Adipose tissue (tissue), 3 donors: ENCODE data around the gene SNAP29. TPM values are rescaled to one million over a fixed set of nuclear protein-coding genes. Genes with fewer than 3 reads are reported as not detected.
"Not testable (repeated sequence)": the region's sequence is repeated elsewhere in the genome, so short reads cannot be mapped to it uniquely, and the experiment has no call there.

Experiments
- H3K27ac ChIP-seq: one replicate; pipeline ENCODE4 v1.5.1; 2013; ENCODE audit warnings: low read depth, low read length
- WGBS, 3 donors: extraction: QIAGEN DNeasy Blood & Tissue Kit; methylation state at CpG; one replicate each; pipeline ENCODE4 v1.1.7; 2013; 5-methylcytosine and 5-hydroxymethylcytosine counted together
- polyA plus RNA-seq, 3 donors: library from polyadenylated mRNA; stranded (reverse); fragments of 200-250 nt; gene quantifications; one replicate each; pipeline ENCODE4 v1.2.3, GENCODE V29; 2013
- donor health status: healthy with polysubstance abuse.
- donor health status: Bipolar disorder and iron deficiency.
- donor health status: healthy.

The SNAP29 gene
- polyA plus RNA-seq = 10 to 100 TPM in 2 of 3 donors, 1 to 10 TPM in 1; 9.5 to 18.4 (median 13.4) TPM

DNA sequence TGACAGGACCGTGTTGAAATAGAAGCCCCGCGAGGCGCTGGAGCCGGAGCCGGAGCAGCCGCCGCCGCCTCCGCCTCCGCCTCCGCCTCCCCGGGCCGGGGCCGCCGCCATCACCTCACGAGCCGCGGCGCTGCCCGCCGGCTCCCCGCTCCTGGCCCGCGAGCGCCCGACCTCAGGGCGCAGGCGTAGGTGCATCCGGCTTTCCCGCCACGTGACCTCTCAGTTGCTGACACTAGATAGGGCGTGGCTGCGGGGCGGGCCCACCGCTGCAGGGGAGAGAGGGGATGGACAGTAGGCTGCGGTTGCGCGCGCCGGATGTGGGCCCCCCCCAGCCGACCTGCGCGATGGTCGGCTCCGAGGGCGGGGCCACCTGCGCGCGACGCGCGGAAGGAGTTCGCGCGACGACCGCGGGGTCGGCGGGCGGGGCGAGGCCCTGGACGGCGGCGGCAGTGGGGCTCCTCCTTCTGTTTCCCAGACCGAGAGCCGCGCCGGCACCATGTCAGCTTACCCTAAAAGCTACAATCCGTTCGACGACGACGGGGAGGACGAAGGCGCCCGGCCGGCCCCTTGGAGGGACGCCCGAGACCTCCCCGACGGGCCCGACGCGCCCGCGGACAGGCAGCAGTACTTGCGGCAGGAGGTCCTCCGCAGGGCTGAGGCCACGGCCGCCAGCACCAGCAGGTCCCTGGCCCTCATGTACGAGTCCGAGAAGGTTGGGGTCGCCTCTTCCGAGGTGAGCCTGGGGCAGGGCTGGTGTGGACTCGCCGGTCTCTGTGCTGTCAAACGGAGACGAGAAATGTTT lies at the start of gene SNAP29, which contains the start of gene PI4KA:
SNAP29 (plus strand) TSS at position 393 of the 802 bp plus-strand sequence; CDS start at position 497, 104 bp downstream.
PI4KA (minus strand) TSS at position 197 of the 802 bp plus-strand sequence; CDS start at position 111, 86 bp downstream.
- H3K27ac ChIP-seq = no peak within 1 kb of the TSS
- 0% methylated on average over 88 to 100 of the region's 100 CpGs for WGBS, 3 donors

DNA sequence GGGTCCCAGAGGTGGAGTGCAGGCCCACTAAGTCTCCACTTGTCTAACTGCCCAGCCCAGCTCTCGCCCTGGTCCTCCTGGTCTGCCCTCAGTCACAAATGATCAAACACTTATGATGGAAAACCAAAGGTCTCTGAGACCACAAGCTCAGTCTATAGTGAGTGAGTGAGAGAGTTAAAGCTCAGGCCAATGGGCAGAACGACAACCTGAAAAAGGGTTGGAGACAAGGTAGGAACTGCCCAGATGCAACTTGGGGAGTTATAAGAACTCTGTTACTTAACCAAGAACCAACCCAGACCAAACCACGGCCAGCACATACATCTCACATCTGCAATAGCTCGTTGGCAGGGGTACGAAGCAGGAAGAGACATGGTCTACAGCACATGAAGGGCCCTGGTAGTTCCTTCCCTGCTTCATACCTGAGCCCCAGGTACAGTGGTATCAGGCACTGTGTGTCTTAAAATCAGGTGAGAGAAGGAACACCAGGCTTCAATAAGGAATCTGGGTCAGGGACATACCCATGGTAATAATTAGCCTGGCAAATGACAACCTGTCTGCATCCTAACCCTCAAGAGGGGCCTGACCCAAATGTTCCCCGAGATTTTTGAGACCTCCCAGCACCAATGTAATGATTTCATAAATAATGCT lies 49.1 kb upstream of the SNAP29 start:
- no peak overlapping the region for H3K27ac ChIP-seq
- WGBS, 3 donors = 87 to 92% (median 88%) methylated on average over 6 of the region's 6 CpGs

DNA sequence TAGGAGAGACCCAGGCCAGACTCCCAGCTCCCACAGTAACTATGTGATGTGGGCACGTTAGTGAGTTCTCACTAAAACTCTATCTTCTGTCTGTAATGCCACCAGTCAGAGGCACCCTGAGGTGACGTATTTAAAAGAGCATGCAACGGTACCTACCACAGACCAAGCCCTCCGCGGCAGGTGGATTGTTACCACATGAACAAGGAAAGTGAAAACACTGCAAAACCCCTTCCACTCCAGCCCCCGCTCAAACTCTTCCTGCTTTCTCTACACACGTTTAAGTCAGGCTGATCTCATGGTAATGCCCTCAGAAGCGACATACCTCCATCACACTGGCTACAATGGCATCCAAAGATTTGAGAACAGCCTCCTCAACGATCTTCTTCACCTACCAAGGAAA lies 48.2 kb upstream of the SNAP29 start:
- H3K27ac ChIP-seq = no peak overlapping the region
- 88 to 90% (median 88%) methylated on average over 9 of the region's 9 CpGs for WGBS, 3 donors

DNA sequence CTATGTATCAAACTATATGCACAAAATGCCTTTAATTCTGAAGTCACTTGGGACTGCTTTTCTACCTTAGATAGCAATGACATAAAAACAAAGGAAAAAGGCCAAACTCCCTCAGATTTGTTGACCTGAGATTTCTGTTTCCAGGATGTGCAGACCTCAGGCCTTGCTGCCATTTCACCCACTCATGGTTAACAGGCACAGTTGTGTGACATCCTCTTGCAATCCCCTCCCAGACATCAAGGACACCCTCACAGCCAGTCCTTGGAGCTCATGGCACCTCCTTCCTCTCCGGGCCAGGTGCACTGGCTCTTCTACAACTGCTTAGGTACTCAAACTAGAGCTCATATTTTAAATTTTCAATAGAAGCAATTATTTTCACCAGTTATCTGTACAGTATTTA lies 47.6 kb upstream of the SNAP29 start:
- WGBS, 3 donors = 72 to 100% (median 96%) methylated on average over 1 of the region's 1 CpG
- no peak overlapping the region for H3K27ac ChIP-seq

DNA sequence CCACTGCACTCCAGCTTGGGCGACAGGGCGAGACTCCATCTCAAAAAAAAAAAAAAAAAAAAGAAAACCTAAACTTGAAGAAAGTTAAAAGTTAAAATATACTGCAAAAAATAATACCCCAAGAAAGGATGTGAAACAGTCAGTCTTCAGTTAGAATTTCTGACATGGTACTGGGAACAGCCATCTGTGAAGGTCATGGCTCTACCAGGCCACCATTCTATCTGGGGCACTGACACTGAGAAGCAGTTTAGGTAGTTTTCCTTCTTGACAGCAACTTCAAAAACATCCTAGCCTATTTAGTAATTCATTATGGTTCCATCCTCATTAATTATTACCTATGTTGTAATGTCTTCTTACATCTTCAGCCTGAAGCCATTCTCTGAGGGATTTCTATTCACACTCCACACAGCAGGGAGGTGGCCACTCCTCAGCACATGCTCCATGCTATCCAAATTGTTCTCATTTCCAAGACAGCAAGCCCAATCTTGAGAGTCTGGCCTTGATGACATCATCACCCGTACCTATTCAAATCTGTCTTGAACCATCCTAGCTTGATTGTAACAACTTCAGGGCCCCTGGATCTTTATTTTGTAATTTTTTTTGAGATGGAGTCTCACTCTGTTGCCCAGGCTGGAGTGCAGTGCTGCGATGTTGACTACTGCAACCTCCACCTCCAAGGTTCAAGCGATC lies 46.7 kb upstream of the SNAP29 start:
- no peak overlapping the region for H3K27ac ChIP-seq
- 98 to 99% (median 98%) methylated on average over 3 to 5 of the region's 5 CpGs for whole genome bisulfite sequencing, 3 donors

DNA sequence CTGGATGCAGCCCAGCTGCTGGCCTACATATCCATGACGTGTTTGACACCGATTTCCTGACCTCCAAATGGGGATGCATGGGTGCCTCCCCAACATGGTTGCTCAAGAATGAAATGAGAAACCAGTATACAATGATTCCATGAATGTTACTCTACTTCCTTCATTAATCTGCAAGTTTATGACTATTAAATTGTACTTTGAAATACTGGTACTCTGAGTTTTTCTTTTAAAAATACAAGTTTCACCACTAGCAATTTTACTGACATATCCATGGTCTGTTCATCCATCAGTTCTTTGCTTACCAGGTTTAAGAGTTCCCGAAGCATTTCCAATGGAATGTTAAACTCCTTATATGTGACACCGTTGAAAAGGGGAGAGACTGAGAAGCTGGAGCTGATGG lies 45.8 kb upstream of the SNAP29 start:
- 96 to 97% (median 96%) methylated on average over 4 of the region's 4 CpGs for WGBS, 3 donors
- no peak overlapping the region for H3K27ac ChIP-seq

DNA sequence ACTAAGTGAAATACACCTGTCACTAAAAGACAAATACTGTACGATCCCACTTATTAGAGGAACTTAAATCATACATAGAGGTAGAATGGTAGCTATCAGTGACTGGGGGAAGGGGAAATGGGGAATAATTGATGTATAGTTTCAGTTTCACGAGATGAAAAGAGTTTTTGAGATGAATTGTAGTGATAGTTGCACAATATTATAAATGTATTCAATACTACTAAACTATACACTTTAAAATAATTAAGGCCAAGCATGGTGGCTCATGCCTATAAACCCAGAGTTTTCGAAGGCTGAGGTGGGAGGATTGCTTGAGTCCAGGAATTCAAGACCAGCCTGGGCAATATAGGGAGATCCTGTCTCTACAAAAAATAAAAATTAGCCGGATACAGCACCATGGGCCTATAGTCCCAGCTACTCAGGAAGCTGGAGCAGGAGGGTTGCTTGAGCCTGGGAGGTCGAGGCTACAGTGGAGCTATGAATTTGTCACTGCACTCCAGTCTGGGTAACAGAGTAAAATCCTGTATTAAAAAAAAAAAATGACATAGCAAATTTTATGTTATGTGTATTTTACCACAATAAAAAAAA lies 44.5 kb upstream of the SNAP29 start:
- WGBS, 3 donors = 88 to 96% (median 93%) methylated on average over 5 of the region's 5 CpGs
- H3K27ac ChIP-seq = no peak overlapping the region

DNA sequence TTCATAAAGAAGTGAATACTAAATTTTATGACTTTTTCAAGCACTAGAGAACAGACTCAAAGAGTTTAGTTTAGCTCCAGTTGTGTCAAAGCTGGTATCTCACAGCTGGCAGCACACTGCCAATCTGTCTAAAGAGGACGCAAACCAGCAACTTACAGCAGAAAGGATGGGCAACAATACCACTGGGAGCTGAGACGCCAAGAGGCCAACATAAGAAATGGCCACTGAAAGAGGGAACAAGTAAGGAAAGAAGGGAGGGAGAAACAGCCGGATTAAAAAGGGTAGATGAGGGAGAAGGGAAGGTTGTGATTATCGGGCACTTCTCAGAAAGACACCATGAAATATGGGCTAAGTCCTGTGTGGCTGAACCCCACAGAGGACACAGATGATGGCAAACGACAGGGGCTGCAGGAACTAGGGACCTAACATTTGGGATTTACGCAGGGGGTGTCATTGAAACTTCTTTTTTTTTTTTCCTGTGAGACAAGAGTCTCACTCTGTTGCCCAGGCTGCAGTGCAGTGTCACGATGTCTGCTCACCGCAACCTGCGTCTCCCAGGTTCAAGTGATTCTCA lies 43.2 kb upstream of the SNAP29 start:
- no peak overlapping the region for H3K27ac ChIP-seq
- WGBS, 3 donors = 94 to 95% (median 95%) methylated on average over 9 of the region's 9 CpGs

DNA sequence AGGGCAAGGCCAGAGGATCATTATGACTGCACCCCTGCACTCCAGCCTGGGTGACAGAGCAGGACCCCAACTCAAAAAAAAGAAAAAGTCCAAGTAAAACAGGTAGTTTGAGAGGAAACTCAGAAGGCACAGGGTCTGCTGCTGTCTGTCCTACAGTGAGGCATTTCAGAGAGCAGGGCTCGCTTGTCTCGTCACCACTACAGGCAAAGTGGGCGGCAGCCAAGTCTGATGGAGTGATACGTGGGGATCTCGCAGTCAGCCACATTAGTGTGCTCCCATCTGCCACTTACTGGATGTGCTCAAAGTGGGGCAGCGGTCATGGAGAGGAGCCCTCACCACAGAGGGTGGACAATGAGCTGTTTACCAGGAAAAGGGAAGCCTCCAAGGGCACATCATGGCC lies 42.2 kb upstream of the SNAP29 start:
- WGBS, 3 donors = 94 to 97% (median 96%) methylated on average over 6 of the region's 6 CpGs
- H3K27ac ChIP-seq = no peak overlapping the region

DNA sequence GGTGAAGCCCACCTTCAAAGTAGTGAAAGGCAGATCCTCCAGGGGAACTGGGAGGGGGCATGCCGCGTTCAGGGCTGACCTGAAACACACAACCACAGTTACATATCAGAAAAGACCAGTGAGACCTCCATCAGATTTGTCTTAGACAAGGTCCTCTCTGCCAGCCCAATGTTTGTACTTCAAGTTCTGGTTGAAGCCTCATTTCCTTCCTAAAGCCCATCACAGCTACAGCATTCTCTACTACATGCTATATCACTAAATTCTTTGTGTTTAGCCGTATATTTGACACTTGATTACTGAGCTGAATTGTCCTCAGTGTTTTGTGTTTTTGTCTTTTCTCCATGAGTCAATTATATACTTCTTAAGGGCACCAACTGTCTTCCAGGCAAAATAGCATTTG lies 40.3 kb upstream of the SNAP29 start:
- H3K27ac ChIP-seq = no peak overlapping the region
- 88 to 91% (median 91%) methylated on average over 3 of the region's 3 CpGs for WGBS, 3 donors

DNA sequence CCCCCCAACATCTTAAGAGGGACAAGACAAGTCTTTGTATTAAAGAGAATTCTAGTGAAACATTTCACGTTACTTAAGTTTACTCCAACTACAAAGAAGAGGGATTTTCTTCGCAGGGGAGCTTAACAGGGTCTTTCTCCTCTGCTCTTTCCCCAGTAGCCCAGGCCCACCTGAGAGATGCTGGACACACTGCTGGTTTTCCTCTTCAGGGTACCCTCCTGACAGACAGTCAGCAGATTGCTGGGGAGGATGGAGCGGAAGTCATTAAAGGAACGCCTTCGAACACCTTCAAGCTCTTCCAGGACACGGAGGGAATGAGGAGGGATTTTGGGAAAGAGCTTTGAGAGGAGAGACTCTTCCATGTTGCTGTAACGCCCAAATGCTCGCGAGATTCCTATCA lies 39.3 kb upstream of the SNAP29 start:
- 95 to 97% (median 97%) methylated on average over 9 of the region's 9 CpGs for WGBS, 3 donors
- H3K27ac ChIP-seq = no peak overlapping the region

DNA sequence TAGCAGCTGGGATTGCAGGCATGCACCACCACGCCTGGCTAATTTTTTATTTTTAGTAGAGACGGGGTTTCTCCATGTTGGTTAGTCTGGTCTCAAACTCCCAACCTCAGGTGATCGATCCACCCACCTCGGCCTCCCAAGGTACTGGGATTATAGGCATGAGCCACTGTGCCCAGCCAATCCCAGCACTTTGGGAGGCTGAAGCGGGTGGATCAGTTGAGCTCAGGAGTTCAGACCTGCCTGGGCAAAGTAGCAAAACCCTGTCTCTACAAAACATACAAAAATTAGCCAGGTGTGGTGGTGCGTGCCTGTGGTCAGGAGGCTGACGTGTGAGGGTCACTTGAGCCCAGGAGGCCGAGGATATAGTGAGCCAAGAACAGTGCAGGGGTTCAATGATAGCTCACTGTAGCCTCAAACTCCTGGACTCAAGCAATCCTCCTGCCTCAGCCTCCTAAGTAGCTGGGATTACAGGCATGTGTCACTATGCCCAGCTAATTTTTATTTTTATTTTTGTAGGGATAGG lies 37.0 kb upstream of the SNAP29 start:
- 95 to 97% (median 96%) methylated on average over 8 of the region's 8 CpGs for WGBS, 3 donors
- not testable (repeated sequence) for H3K27ac ChIP-seq

DNA sequence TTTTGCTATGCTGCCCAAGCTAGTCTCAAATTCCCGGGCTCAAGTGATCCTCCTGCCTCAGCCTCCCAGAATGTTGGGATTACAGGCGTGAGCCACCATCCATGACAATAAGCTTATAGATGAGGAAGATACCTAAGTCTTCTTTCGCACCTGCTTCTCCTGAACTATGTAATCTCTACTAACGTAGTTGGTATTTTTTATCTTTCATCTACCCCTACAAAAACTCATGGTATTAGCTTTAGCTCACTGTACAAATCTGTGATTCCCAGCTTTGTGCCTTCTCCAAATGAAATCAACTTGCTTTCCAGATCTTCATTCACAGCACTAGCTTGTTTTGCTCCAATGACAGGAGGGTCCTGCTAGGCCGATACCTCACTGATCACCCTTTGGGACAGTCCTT lies 36.6 kb upstream of the SNAP29 start:
- 96 to 99% (median 97%) methylated on average over 5 of the region's 5 CpGs for WGBS, 3 donors
- no peak overlapping the region for H3K27ac ChIP-seq

DNA sequence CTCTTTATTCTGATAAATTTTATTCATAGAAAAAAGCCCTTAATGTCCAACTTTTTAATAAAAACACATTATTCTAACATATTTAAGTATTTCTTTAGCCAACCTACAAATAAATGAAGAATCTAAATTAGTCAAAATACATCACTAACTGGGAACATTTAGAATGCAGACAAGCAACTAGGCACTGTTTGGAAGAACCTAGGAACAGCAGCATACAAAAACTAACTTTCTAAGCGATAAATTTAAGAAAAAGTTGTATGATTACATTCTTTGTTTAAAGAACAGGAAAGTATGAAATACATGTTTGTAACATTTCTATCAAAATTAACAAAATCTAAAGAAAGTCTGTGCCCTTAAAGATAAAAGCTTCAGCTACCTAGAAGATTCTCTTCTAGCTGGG lies 35.5 kb upstream of the SNAP29 start:
- H3K27ac ChIP-seq = no peak overlapping the region
- WGBS, 3 donors = 93 to 98% (median 95%) methylated on average over 1 of the region's 1 CpG

DNA sequence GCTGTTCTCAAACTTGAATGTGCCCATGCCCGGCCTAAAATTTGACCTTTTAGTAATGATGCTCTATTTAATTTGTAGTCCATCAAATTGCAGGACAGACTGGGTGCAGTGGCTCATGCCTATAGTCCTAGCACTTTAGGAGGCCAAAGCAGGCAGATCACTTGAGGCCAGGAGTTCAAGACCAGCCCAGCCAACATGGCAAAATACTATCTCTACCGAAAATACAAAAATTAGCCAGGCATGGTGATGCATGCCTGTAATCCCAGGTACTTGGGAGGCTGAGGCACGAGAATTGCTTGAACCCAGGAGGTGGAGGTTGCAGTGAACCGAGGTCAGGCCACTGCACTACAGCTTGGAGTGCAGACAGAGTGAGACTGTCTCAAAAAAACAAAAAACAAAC lies 33.6 kb upstream of the SNAP29 start:
- H3K27ac ChIP-seq = not testable (repeated sequence)
- 95 to 98% (median 97%) methylated on average over 4 of the region's 4 CpGs for WGBS, 3 donors

DNA sequence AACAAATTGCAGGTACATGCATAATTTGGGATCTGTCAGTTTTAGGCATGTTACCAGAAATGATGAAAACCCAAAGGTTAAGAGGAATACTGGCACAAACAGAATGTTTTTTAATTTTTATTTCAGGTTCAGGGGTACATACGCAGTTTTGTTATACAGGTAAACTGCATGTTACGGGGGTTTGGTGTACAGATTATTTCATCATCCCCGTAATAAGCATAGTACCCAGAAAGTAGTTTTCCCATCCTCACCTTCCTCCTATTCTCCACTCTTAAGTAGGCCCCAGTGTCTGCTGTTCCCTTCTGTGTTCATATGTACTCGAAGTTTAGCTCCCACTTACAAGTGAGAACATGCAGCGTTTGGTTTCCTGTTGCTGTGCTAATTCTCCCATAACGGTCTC lies 33.2 kb upstream of the SNAP29 start:
- H3K27ac ChIP-seq = no peak overlapping the region
- WGBS, 3 donors = 90 to 93% (median 90%) methylated on average over 6 of the region's 6 CpGs

DNA sequence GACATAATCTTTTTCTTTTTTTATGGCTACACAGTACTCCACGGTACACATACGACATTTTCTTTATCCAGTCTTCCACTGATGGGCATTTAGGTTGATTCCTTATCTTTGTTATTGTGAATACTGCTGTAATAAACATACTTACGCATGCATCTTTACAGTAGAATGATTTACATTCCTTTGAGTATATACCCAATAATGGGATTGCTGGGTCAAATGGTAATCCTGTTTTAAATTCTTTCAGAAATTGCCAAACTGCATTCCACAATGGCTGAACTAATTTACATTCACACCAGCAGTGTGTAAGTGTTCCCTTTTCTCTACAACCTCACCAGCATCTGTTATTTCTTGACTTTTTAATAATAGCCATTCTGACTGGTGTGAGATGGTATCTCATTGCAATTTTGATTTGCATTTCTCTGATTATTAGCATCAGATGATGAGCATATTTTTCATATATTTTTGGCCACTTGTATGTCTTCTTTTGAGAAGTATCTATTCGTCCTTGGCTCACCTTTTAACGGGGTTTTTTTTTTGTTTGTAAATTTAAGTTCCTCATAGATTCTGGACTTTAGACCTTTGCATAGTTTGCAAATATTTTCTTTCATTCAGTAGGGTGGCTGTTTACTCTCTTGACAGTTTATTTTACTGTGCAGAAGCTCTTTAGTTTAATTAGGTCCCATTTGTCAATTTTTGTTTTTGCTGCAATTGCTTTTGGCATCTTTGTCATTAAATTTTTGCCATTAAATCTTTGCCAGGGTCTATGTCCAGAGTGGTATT lies 32.2 kb upstream of the SNAP29 start:
- 86 to 97% (median 96%) methylated on average over 5 of the region's 5 CpGs for WGBS, 3 donors
- not testable (repeated sequence) for H3K27ac ChIP-seq
